Measurements from ENCODE around the gene AGTRAP. TPM values are rescaled to one million over a fixed set of nuclear protein-coding genes. Genes with fewer than 3 reads are reported as not detected.

Gene AGTRAP
- total and polyA plus RNA-seq, 9 of the 15 experiments (the other 6 are each of a cell fraction or from before 2014, with no cell fraction given) = 26.8 to 105 (median 57.5) TPM

DNA sequence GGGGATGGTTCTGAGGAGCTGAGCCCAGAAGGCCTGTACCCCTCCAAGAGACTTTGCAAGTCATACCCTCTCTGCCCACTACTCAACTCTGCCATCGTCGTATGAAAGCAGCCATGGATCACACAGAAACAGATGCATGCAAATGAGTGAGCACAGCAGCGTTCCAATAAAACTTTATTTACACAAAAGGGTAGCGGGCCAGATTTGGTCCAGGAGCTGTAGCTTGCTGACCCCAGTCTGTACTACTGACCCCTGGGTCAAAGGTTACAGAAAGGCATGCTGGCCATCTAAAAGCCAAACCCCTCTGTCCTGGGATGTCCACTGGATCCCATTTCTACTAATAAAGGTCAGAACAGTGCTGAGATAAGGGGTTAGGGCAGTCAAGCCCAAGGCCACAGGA is 8.8 kb upstream of the AGTRAP start:
- H3K9me3 ChIP-seq (replicated peaks; ENCODE audit: control insufficient read depth, insufficient read depth, low read depth, low read length) = no peaks in the 10 kb centered on the region
- H3K4me3 ChIP-seq = no peak overlapping the region
- no peak overlapping the region for H3K4me2 ChIP-seq (ENCODE audit: insufficient read depth, low read length)
- H3K4me1 ChIP-seq (replicated peaks in 1 of 2; ENCODE audit: control insufficient read depth in 2 of 2, insufficient read depth in 2 of 2, low read length in 2 of 2) = peaks cover 25 to 38% of the 10 kb centered on the region in 2 experiments
- CTCF ChIA-PET (ENCODE audit: low intra/inter-chr PET ratio) = no interaction called here
- 79% methylated on average over 4 of the region's 4 CpGs for WGBS (ENCODE audit: insufficient coverage, low coverage, missing lambda C conversion rate)
- H3K79me2 ChIP-seq (ENCODE audit: control insufficient read depth, insufficient read depth, low read length) = no peaks in the 10 kb centered on the region
- FAIRE-seq (no peak), DNase-seq (ENCODE audit: extremely low read depth in 1 of 4, low spot score in 3 of 4) (no peak), ATAC-seq (no peak)
- H3K27me3 ChIP-seq (ENCODE audit: control insufficient read depth in 2 of 2, insufficient read depth in 2 of 2, low read length in 2 of 2) = no peaks in the 10 kb centered on the region
- H4K20me1 ChIP-seq (replicated peaks; ENCODE audit: control insufficient read depth, insufficient read depth, low read length) = no peaks in the 10 kb centered on the region
- H3K27ac ChIP-seq (ENCODE audit: extremely low read depth, low read depth, low read length) = no peak overlapping the region
- in situ Hi-C loops (cut with MboI) (no loop called here), intact Hi-C loops (cut with micrococcal nuclease) (loop anchor here (10.0 kb wide), 1 partner anchor 692 kb away; no protein-coding TSS in a partner anchor)
- no TSS peak for BruUV-seq (replicated peaks)
- peaks cover 5% of the 10 kb centered on the region for H3K9me1 ChIP-seq (ENCODE audit: control insufficient read depth, insufficient read depth, low read length)
- TF ChIP-seq, protein P1, sequence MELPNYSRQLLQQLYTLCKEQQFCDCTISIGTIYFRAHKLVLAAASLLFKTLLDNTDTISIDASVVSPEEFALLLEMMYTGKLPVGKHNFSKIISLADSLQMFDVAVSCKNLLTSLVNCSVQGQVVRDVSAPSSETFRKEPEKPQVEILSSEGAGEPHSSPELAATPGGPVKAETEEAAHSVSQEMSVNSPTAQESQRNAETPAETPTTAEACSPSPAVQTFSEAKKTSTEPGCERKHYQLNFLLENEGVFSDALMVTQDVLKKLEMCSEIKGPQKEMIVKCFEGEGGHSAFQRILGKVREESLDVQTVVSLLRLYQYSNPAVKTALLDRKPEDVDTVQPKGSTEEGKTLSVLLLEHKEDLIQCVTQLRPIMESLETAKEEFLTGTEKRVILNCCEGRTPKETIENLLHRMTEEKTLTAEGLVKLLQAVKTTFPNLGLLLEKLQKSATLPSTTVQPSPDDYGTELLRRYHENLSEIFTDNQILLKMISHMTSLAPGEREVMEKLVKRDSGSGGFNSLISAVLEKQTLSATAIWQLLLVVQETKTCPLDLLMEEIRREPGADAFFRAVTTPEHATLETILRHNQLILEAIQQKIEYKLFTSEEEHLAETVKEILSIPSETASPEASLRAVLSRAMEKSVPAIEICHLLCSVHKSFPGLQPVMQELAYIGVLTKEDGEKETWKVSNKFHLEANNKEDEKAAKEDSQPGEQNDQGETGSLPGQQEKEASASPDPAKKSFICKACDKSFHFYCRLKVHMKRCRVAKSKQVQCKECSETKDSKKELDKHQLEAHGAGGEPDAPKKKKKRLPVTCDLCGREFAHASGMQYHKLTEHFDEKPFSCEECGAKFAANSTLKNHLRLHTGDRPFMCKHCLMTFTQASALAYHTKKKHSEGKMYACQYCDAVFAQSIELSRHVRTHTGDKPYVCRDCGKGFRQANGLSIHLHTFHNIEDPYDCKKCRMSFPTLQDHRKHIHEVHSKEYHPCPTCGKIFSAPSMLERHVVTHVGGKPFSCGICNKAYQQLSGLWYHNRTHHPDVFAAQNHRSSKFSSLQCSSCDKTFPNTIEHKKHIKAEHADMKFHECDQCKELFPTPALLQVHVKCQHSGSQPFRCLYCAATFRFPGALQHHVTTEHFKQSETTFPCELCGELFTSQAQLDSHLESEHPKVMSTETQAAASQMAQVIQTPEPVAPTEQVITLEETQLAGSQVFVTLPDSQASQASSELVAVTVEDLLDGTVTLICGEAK (IDR thresholded peaks at IDR 0.05) = peak; percentile 98
- TF ChIP-seq, protein P1 (CRISPR knock-in tag; IDR thresholded peaks at IDR 0.05) = peak; percentile 99
- TF ChIP-seq NR2C1 (IDR thresholded peaks at IDR 0.05) = peak; percentile 87
- peak; percentile 83 for TF ChIP-seq NR2C1 (tag; IDR thresholded peaks at IDR 0.05)
- peak; percentile 29; the same call in 1 of the 2 replicates for TF ChIP-seq ZKSCAN1 (IDR thresholded peaks at IDR 0.05; ENCODE audit: low read depth, low read length)
- no peak for TF ChIP-seq NR2C2 (CRISPR knock-in tag; IDR thresholded peaks at IDR 0.05)
- peak; percentile 56; the same call in 1 of the 2 replicates for TF ChIP-seq NR2C2 (tag; IDR thresholded peaks at IDR 0.05)
- TF ChIP-seq ILF3 (IDR thresholded peaks at IDR 0.05; ENCODE audit: borderline replicate concordance) = no peak
- TF ChIP-seq, protein P2, sequence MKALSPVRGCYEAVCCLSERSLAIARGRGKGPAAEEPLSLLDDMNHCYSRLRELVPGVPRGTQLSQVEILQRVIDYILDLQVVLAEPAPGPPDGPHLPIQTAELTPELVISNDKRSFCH (CRISPR knock-in tag; IDR thresholded peaks at IDR 0.05) = no peak
- TF ChIP-seq, protein P2 (tag; IDR thresholded peaks at IDR 0.05) = 0 out of 2 replicates have a peak, but pooled peaks have one; percentile 20
- peak in 1 of 2 experiments; percentile 28; a peak in 2 of 4 replicates for TF ChIP-seq KDM1A (IDR thresholded peaks at IDR 0.05)
- TF ChIP-seq, protein P3, sequence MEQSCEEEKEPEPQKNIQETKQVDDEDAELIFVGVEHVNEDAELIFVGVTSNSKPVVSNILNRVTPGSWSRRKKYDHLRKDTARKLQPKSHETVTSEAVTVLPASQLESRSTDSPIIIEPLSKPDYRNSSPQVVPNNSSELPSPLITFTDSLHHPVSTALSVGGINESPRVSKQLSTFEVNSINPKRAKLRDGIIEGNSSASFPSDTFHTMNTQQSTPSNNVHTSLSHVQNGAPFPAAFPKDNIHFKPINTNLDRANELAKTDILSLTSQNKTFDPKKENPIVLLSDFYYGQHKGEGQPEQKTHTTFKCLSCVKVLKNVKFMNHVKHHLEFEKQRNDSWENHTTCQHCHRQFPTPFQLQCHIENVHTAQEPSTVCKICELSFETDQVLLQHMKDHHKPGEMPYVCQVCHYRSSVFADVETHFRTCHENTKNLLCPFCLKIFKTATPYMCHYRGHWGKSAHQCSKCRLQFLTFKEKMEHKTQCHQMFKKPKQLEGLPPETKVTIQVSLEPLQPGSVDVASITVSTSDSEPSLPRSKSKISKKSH (CRISPR knock-in tag; IDR thresholded peaks at IDR 0.05) = no peak
- no peak for TF ChIP-seq THRAP3 (IDR thresholded peaks at IDR 0.05; ENCODE audit: borderline replicate concordance)
- peak overlapping the region in 1 of 2 experiments; percentile 54; a peak in 2 of 4 replicates for H3K9ac ChIP-seq (ENCODE audit: insufficient read depth in 1 of 2, low read depth in 2 of 2, low read length in 2 of 2)
- no peak overlapping the region for H2AFZ ChIP-seq (ENCODE audit: low read depth, low read length)
- no peaks in the 10 kb centered on the region for H3K36me3 ChIP-seq (ENCODE audit: control insufficient read depth, insufficient read depth, low read length)
- POLR2A ChIA-PET = interaction anchor here (0.6 to 1.2 kb wide), 5 partner anchors 10 to 56 kb away, joined by 3 read pairs; no protein-coding TSS in a partner anchor
